ENCODE data around the gene FOXP1. TPM values are rescaled to one million over a fixed set of nuclear protein-coding genes. Genes with fewer than 3 reads are reported as not detected.

Gene FOXP1
- total and polyA plus RNA-seq, 2 of the 8 experiments (the other 6 are each of a cell fraction or from before 2014, with no cell fraction given): 13.9 to 25.4 TPM

GRCh38 chr3:71065764-71066013 lies 517.8 kb downstream of the FOXP1 start:
- H3K23ac ChIP-seq (ENCODE audit: insufficient read length): no peak overlapping the region
- H3K4me1 ChIP-seq (replicated peaks in 1 of 4; ENCODE audit: control insufficient read depth in 3 of 4, insufficient read depth in 4 of 4, low read length in 3 of 4): peaks cover 4 to 22% (median 19%) of the 10 kb centered on the region in 4 experiments; a peak in 6 of 7 replicates
- no peak overlapping the region for H4K8ac ChIP-seq (ENCODE audit: extremely low read depth, insufficient read depth, low read length)
- no peak overlapping the region for H2AK5ac ChIP-seq (ENCODE audit: low read depth, low read length)
- no peak overlapping the region for H2AFZ ChIP-seq (ENCODE audit: low read length)
- no peak overlapping the region for H3K27ac ChIP-seq (ENCODE audit: low read depth, low read length)
- peaks cover 14% of the 10 kb centered on the region for H3K23me2 ChIP-seq (ENCODE audit: low read depth, low read length)
- ChIA-PET CTCF (ENCODE audit: partially characterized antibody) (no interaction called here), POLR2A (ENCODE audit: partially characterized antibody) (interaction anchor here (2.3 kb wide), 1 partner anchor 11 kb away, joined by 6 read pairs; no protein-coding TSS in a partner anchor)
- no peak overlapping the region for H2BK15ac ChIP-seq (ENCODE audit: low read length)
- peaks cover 0 to 11% (median 4%) of the 10 kb centered on the region in 4 experiments; a peak in 2 of 7 replicates for H3K27me3 ChIP-seq (replicated peaks in 1 of 4; ENCODE audit: control insufficient read depth in 3 of 4, extremely low read depth in 1 of 4, insufficient read depth in 3 of 4, low read length in 3 of 4)
- H3K4ac ChIP-seq (replicated peaks; ENCODE audit: insufficient read length, low read depth, low read length): no peak overlapping the region
- no peak overlapping the region for H2BK120ac ChIP-seq (replicated peaks; ENCODE audit: low read depth, low read length)
- H2BK20ac ChIP-seq (ENCODE audit: low read length): no peak overlapping the region
- DNase-seq (ENCODE audit: low read depth in 1 of 2, low spot score in 2 of 2) (no peak), FAIRE-seq (no peak)
- TF ChIP-seq RNF2 (IDR thresholded peaks at IDR 0.05; ENCODE audit: borderline replicate concordance, low read depth, low read length, missing control alignments, poor library complexity, severe bottlenecking): no peak
- TF ChIP-seq, protein P1, sequence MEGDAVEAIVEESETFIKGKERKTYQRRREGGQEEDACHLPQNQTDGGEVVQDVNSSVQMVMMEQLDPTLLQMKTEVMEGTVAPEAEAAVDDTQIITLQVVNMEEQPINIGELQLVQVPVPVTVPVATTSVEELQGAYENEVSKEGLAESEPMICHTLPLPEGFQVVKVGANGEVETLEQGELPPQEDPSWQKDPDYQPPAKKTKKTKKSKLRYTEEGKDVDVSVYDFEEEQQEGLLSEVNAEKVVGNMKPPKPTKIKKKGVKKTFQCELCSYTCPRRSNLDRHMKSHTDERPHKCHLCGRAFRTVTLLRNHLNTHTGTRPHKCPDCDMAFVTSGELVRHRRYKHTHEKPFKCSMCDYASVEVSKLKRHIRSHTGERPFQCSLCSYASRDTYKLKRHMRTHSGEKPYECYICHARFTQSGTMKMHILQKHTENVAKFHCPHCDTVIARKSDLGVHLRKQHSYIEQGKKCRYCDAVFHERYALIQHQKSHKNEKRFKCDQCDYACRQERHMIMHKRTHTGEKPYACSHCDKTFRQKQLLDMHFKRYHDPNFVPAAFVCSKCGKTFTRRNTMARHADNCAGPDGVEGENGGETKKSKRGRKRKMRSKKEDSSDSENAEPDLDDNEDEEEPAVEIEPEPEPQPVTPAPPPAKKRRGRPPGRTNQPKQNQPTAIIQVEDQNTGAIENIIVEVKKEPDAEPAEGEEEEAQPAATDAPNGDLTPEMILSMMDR (IDR thresholded peaks at IDR 0.05; ENCODE audit: control extremely low read depth in 1 of 3, insufficient read depth in 1 of 3, low read depth in 1 of 3, low read length in 3 of 3): no peak
- TF ChIP-seq BACH1 (IDR thresholded peaks at IDR 0.05; ENCODE audit: low read length): no peak
- no peak for TF ChIP-seq SRF (IDR thresholded peaks at IDR 0.05; ENCODE audit: low read depth, low read length)
- TF ChIP-seq RXRA (IDR thresholded peaks at IDR 0.05; ENCODE audit: insufficient read depth, low read depth, low read length): no peak
- TF ChIP-seq BRCA1 (IDR thresholded peaks at IDR 0.05; ENCODE audit: low read depth, low read length): no peak
- TF ChIP-seq, protein P2, sequence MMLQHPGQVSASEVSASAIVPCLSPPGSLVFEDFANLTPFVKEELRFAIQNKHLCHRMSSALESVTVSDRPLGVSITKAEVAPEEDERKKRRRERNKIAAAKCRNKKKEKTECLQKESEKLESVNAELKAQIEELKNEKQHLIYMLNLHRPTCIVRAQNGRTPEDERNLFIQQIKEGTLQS (IDR thresholded peaks at IDR 0.05; ENCODE audit: insufficient read depth, low read depth, low read length): no peak
- TF ChIP-seq CBX8 (IDR thresholded peaks at IDR 0.05; ENCODE audit: borderline replicate concordance, low read depth, low read length): no peak
- peaks cover 3 to 4% of the 10 kb centered on the region in 2 experiments for H4K20me1 ChIP-seq (replicated peaks in 1 of 2; ENCODE audit: control insufficient read depth in 1 of 2, insufficient read depth in 2 of 2, low read length in 2 of 2)
- peak overlapping the region; percentile 53 to 66 (median 60) for H3K4me3 ChIP-seq (ENCODE audit: extremely low read depth in 1 of 4, insufficient read depth in 2 of 4, low read depth in 3 of 4, low read length in 4 of 4)
- H3K14ac ChIP-seq (ENCODE audit: insufficient read length): no peak overlapping the region
- no peak overlapping the region for H2BK12ac ChIP-seq (ENCODE audit: low read depth, low read length)
- H3K4me2 ChIP-seq (ENCODE audit: insufficient read depth in 1 of 2, low read depth in 2 of 2, low read length in 2 of 2): peak overlapping the region; percentile 90 to 99
- H4K91ac ChIP-seq (replicated peaks; ENCODE audit: insufficient read length, low read length): no peak overlapping the region
- no peaks in the 10 kb centered on the region for H3K36me3 ChIP-seq (ENCODE audit: control insufficient read depth in 2 of 4, insufficient read depth in 4 of 4, low read length in 3 of 4)
- H3K9ac ChIP-seq (replicated peaks in 1 of 4; ENCODE audit: extremely low read depth in 1 of 4, low read depth in 3 of 4, low read length in 3 of 4): no peak overlapping the region
- no peak overlapping the region; the same call in 1 of the 2 replicates for H3K18ac ChIP-seq (ENCODE audit: extremely low read depth, low read length)
- peaks cover 0 to 36% of the 10 kb centered on the region in 2 experiments; a peak in 2 of 4 replicates for H3K79me2 ChIP-seq (ENCODE audit: control insufficient read depth in 1 of 2, insufficient read depth in 2 of 2, low read length in 2 of 2)
- no peak overlapping the region for H4K5ac ChIP-seq (ENCODE audit: insufficient read length, low read depth, low read length)
- 6% methylated on average over 4 of the region's 4 CpGs; no CpG with 5 or more reads in 1 of the 2 experiments for WGBS, 2 experiments (ENCODE audit: extremely low coverage in 1 of 2, insufficient coverage in 1 of 2, insufficient read length in 1 of 2, insufficient replicate concordance in 2 of 2, low coverage in 1 of 2, low lambda C conversion rate in 2 of 2, missing lambda C conversion rate in 1 of 2)
- no peak overlapping the region for H2BK5ac ChIP-seq (ENCODE audit: low read depth, low read length)
- no peak overlapping the region for H3K56ac ChIP-seq (replicated peaks; ENCODE audit: insufficient read length, low read depth, low read length)
- no peaks in the 10 kb centered on the region for H3K9me3 ChIP-seq (ENCODE audit: insufficient read depth in 2 of 2, low read depth in 1 of 2, low read length in 1 of 2)
- H3K79me1 ChIP-seq (ENCODE audit: low read depth, low read length): no peaks in the 10 kb centered on the region

All from H1 (cell line).